HFFc6 (cell line): ENCODE data around the gene TTC39C. TPM values are rescaled to one million over a fixed set of nuclear protein-coding genes. Genes with fewer than 3 reads are reported as not detected.
"Not testable (repeated sequence)": the region's sequence is repeated elsewhere in the genome, so short reads cannot be mapped to it uniquely, and the experiment has no call there.

Experiments
- DNase-seq: peaks from one replicate; pipeline ENCODE4 v3.0.0-alpha.2; 2018
- H3K27ac Mint-ChIP-seq: 2 replicates; pipeline ENCODE4 v1.8.0; 2020; ENCODE audit warnings: mild to moderate bottlenecking, mixed read lengths
- H3K27me3 Mint-ChIP-seq: 2 replicates; pipeline ENCODE4 v1.8.0; 2021; ENCODE audit warnings: mild to moderate bottlenecking, moderate library complexity, mixed read lengths; ENCODE audit not compliant: insufficient read depth
- H3K36me3 Mint-ChIP-seq: 2 replicates; pipeline ENCODE4 v1.8.0; 2021; ENCODE audit warnings: low read depth, mixed read lengths
- H3K4me1 Mint-ChIP-seq: 2 replicates; pipeline ENCODE4 v1.8.0; 2020; ENCODE audit warnings: low read depth, mixed read lengths
- H3K4me3 Mint-ChIP-seq: 2 replicates; pipeline ENCODE4 v1.8.0; 2020; ENCODE audit warnings: mild to moderate bottlenecking, moderate library complexity, mixed read lengths
- H3K9me3 Mint-ChIP-seq: 2 replicates; pipeline ENCODE4 v1.8.0; 2020; ENCODE audit warnings: mild to moderate bottlenecking, mixed read lengths
- CTCF ChIP-seq: fragments of 200-600 bp; sonication (generic); IDR thresholded peaks from 2 replicates; pipeline ENCODE4 v1.5.0; 2021; ENCODE audit warnings: antibody characterized with exemption, mild to moderate bottlenecking
- total RNA-seq, 6 experiments: library from RNA; stranded (reverse); fragmentation: NEBNext Ultra II Directional; extraction: Animal tissue kit (Norgen Biotek cat#: 25700); gene quantifications; 2 replicates in 1 of 6; 3 replicates in 5 of 6; pipeline ENCODE4 v1.2.3, GENCODE V29; 2021

The TTC39C gene
- total RNA-seq, 6 experiments from 2014 or later = 10.1 to 21.3 (median 17.4) TPM

GRCh38 chr18:24142376-24142775 lies 127.8 kb downstream of the TTC39C start:
- Mint-ChIP-seq H3K27me3 (peaks cover 6% of the 10 kb centered on the region; the same call in 1 of the 2 replicates), H3K4me1 (peaks cover 20% of the 10 kb centered on the region), H3K27ac (no peak overlapping the region), H3K9me3 (peaks cover 6% of the 10 kb centered on the region; the same call in 1 of the 2 replicates), H3K36me3 (peaks cover 13% of the 10 kb centered on the region), H3K4me3 (no peak overlapping the region)
- no peak for DNase-seq
- no peak for TF ChIP-seq CTCF

DNA sequence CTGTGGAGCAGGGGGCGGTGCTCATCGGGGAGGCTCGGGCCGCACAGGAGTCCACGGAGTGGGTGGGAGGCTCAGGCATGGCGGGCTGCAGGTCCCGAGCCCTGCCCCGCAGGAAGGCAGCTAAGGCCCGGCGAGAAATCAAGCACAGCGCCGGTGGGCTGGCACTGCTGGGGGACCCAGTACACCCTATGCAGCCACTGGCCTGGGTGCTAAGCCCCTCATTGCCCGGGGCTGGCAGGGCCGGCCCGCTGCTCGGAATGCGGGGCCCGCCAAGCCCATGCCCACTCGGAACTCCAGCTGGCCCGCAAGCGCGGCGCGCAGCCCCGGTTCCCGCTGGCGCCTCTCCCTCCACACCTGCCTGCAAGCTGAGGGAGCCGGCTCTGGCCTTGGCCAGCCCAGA lies 135.0 kb downstream of the TTC39C start:
- not testable (repeated sequence) for H3K4me3 Mint-ChIP-seq, DNase-seq, H3K27me3 Mint-ChIP-seq, H3K4me1 Mint-ChIP-seq, H3K9me3 Mint-ChIP-seq, H3K27ac Mint-ChIP-seq
- peaks cover 20% of the 10 kb centered on the region for H3K36me3 Mint-ChIP-seq

GRCh38 chr18:24153397-24153796 lies 138.8 kb downstream of the TTC39C start:
- H3K4me1 Mint-ChIP-seq = no peaks in the 10 kb centered on the region
- H3K9me3 Mint-ChIP-seq = no peaks in the 10 kb centered on the region
- no peak overlapping the region for H3K27ac Mint-ChIP-seq
- H3K27me3 Mint-ChIP-seq = peaks cover 2% of the 10 kb centered on the region; the same call in 1 of the 2 replicates
- DNase-seq = no peak
- no peak for TF ChIP-seq CTCF
- H3K4me3 Mint-ChIP-seq = no peak overlapping the region
- H3K36me3 Mint-ChIP-seq = peaks cover 7% of the 10 kb centered on the region; the same call in 1 of the 2 replicates

DNA sequence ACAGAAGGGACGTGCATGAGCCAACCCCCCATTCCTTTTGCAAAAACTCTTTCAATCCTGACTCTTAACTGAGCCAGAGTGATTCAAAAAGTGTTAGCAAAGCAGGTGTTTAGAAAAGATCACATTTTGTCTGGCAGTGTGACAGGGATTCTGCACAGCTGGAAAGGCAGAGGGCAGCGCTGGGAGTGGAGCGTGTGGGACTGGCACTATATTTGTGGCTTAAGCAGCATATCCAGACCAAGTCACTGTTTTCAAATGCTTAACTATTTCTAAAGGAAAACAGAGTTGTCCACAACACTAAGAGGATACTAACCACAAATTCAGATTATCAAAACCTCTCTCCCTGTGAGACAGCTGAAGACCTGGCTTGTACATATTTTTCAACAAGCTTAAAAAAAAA lies 143.3 kb downstream of the TTC39C start:
- H3K4me3 Mint-ChIP-seq = no peak overlapping the region
- peaks cover 4% of the 10 kb centered on the region; the same call in 1 of the 2 replicates for H3K36me3 Mint-ChIP-seq
- H3K27me3 Mint-ChIP-seq = peaks cover 2% of the 10 kb centered on the region; the same call in 1 of the 2 replicates
- TF ChIP-seq CTCF = no peak
- no peak overlapping the region for H3K27ac Mint-ChIP-seq
- no peaks in the 10 kb centered on the region for H3K9me3 Mint-ChIP-seq
- DNase-seq = no peak
- H3K4me1 Mint-ChIP-seq = no peaks in the 10 kb centered on the region

DNA sequence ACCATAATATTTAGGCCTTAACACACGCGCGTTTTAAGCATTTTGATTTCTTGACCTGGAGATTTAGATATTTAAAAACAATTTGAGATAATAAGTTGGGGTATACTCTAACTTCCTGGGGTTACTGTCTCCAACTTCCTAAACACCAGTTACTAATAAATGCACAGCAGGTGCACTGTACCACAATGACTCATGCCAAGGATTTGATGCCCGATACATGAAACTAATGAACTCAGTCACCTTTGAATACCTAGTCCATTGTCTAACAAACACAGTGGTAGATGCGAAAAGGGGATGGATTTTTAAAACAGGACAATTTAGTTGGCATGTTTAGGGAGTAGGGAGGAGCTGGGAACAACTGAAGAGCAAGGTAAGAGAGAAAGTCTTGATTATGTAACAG lies 145.5 kb downstream of the TTC39C start:
- DNase-seq = no peak
- no peak for TF ChIP-seq CTCF
- Mint-ChIP-seq H3K36me3 (peaks cover 4% of the 10 kb centered on the region; the same call in 1 of the 2 replicates), H3K4me1 (no peaks in the 10 kb centered on the region), H3K27ac (no peak overlapping the region), H3K4me3 (no peak overlapping the region), H3K9me3 (no peaks in the 10 kb centered on the region), H3K27me3 (peaks cover 2% of the 10 kb centered on the region; the same call in 1 of the 2 replicates)

GRCh38 chr18:24161304-24161703 lies 146.8 kb downstream of the TTC39C start:
- H3K4me3 Mint-ChIP-seq = no peak overlapping the region
- no peaks in the 10 kb centered on the region for H3K4me1 Mint-ChIP-seq
- H3K27ac Mint-ChIP-seq = no peak overlapping the region
- no peak for TF ChIP-seq CTCF
- no peaks in the 10 kb centered on the region for H3K27me3 Mint-ChIP-seq
- H3K9me3 Mint-ChIP-seq = no peaks in the 10 kb centered on the region
- no peak for DNase-seq
- H3K36me3 Mint-ChIP-seq = peaks cover 4% of the 10 kb centered on the region; the same call in 1 of the 2 replicates
